NCI-H2029 (cell line): ENCODE results near the gene KLK10.

Source experiments
- DNase-seq: peaks from one replicate; lab custom pipeline; 2025; lab: John Stamatoyannopoulos, UW

KLK10 gene

DNA sequence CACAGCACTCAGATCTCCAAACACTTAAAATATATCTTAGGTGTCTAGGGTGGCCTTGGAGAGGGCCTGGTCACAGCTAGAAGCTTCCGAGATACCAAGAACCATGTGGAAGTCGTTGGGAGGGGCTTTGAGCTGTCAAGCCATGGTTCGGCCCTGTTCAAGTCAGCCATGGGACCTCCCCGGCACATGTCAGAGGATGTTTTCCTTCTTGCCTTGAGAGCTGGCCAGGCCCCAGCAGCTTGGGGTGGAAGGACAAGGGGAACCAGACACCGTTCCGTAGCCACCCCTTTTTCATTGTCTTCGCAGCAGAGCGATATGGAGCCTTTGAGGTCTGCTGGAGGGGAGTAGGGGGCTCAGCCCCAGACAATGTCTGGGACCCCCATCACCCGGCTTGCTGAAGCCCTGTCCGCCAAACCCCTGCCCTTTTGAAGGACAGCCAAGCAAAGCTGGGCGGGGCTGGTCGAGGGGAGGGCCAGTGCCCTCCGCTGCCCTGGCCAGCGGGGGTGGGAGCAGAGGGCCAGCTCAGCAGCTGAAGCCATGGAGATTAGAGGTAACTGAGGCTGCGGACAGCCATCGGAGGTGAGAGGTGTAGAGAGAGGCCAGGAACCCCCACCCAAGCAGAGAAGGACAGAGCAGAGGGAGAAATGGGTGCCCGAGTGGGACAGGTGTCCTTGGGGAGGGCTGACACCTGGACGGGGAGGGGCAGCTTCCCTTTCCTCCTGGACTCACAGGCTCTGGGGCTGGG, 6.5 kb upstream of the KLK10 start:
- DNase-seq, result peak; percentile 72

DNA sequence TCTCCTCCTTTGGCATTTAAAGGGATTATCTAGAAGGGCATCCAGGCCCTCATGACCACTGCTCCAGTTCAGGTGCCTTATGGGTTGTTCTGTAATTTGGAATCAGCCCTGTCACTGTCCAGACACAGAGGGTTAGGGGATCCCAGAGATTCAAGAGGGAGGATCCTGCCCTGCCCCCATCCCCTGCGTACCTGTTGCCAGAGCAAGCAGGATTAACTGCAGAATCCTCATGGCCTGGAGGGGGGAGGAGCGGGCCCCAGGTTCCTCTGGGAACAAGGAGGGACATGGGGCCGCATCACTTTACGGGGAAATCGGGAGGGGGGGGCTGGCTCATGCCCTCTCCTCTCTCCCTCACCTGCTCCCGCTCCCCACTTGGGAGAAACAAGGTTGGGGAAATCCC, 5.9 kb upstream of the KLK10 start:
- peak; percentile 73 for DNase-seq

GRCh38 chr19:51024924-51025323, 5.4 kb upstream of the KLK10 start:
- DNase-seq, result peak; percentile 90

DNA sequence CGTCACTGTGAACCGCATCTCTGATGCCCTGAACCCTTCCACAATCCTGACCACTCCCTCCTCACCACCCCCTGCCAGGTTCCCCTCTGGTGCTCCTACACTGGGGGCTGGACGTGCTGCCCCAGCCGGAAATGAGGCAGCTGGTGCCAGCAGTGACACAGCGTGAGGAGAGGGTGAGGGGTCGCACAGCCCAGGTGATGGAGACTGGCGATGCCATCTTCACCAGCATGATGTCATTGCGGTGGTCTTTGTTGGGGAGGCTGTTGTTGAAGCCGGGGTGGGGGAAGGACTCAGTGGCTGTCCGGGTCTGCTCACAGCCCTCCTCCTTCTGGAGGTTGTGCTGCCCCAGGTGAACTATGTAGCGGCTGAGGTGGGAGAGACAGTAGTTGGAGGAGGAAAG, 4.4 kb upstream of the KLK10 start:
- DNase-seq, result no peak

DNA sequence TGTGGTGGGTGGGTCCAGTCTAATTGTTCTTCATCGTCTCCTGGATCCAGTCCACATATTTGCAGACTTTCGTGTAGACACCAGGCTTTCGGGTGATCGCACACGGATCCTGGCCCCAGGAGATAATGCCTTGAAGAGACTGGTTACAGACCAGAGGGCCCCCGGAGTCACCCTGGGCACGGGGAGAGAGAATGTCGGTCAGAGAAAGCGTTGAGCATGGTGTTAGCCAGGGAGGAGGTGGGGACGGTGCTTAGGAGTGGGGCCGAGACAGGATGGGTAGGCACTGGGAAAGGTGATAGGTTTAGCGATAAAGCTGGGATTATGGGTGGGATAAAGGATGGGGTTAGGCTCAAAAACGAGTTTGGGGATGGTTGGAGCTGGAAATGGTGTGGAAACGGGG, 3.0 kb upstream of the KLK10 start:
- DNase-seq, result no peak

- peak; percentile 61 for DNase-seq
Measured at GRCh38 chr19:51020988-51021651, 1.6 kb upstream of the KLK10 start.

DNA sequence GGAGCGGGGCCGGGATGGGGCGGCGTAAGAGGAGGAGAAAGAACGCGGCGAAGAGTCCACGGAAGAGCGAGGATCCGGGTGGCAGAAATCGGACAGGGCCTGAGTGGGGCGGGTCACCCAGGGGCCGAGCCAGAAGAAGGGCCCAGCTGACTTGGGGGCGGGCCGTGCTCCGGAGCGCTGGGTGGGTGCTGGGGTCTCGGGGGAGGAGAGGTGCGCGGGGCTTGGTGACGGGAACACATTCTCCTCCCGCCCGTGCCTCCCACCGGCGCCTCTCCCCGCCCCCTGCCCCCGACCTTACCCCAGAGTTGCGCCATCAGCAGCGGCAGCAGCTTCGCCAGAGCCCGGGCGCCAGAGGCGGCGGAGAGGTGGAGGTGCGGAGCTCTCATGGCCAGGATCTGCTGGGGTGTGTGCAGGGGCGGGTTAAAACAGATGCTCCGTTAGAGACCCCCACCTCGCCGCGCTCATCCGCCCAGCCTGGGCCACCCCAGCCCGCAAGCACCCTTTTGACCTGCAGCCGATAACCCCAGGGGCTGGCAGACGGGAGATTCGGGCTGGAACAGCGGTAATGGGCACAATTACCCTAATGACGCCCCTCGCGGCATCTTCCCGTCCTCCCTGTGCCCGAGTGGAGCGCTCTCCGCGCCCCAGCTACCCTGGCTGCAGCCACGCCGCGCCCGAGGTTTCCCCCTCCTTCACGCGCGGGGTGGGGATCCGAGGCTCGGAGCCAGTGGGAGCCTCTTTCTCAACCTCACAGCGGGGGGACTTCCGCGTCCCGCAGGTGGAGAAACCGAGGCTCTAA, 565 bp downstream of the KLK10 start:
- DNase-seq, result no peak

GRCh38 chr19:51016798-51017683, 2.5 kb downstream of the KLK10 start:
- peak; percentile 65 for DNase-seq

DNA sequence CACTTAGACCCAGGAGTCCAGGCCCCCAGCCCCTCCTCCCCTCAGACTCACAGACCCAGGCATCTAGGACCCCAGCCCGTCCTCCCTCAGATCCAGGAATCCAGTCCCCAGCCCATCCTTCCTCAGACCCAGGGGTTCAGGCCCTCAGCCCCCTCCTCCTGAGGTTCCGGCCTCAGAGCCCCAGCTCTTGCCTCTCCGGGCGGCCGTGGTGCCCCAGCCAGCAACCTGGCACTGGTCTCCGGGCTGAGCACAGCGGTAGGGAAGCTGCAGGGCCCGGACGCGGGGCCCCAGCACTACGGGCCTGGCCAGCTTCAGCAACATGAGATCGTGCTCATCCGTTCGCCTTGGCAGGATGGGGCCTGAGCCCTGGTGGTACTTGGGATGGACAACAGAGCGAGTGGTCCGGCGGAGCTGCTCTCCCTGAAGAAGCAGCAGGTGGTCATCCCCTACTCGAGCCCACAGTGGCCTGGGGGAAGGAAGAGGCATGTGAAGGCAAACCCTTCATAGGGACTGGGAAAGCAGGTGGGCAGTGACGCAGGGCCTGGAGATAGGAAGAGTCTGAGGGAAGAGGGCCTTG, 3.7 kb downstream of the KLK10 start:
- no peak for DNase-seq

DNA sequence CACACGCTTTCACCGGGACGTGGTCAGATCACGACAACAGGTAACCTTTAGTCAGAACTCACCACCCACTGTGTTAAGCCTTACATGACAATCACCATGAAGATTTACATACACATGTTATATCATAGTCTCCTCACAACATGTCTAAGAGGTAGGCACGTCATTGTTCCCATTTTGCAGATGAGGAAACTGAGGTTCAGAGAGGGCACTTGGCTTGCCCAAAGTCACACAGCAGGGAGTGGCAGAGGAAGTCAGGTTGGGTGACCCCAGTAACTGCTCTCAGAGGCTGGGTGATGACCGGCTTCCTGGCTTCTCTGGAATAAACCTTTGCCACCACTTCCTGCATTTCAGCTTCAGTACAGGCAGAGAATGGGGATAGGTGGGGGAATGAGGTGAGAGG, 5.3 kb downstream of the KLK10 start:
- DNase-seq, result no peak

DNA sequence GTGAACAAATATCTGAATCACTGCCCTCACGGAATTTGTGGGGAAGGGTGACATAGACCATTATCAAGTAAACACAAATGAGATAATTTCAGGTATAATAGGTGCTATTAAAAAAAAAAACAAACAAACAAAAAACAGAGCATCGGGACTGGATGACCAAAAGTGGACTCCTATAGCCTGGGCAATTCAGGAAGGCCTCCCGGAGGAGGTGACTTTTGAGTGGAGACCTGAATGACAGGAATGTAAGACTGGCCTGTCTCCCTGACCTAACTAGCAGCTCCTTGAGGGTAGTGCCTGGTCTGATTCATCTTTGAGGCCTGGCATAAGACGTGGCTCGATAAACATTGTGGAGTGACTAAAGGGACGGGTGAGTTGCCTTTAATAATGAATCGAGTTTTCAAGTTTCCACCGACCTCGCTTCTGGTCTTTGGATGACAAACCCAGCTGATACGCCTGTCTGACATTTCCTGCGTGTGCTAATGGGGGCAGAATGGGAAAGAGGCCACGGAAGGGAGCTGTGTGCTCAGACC, 6.8 kb downstream of the KLK10 start:
- DNase-seq, result no peak

DNA sequence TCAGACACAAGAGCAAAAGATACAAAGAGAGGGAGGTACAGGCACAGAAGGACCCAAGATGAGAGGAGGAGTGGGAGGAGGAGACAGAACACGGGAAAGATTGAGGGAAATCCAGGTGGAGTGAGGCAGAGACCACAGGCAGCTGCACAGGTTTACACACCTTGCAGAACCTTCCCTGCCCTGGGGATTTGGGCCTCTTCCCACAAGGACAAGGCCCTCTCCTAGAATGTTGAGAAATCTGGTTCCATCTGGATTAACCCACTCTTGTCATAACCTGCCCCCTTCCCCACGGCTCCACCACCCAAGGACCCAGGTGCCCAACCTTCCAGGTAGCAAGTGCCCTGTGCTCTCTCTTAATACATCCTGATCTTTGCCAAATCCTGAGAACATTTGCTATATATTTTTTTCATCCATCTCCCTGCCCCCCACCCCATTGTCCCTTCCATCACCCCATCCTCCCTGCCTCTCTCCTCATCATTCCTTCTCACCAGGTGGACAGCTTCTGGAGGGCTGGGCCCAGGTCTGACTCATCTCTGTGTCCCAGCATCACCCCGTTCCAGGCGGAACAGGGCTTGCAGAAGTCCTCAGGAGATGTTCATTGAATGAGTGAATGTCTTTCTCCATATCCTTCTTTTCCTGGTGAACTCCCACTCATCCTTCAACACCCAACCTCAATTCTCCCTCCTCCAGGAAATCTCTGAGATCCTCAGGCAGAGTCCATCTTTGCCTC, 9.3 kb downstream of the KLK10 start:
- no peak for DNase-seq

DNA sequence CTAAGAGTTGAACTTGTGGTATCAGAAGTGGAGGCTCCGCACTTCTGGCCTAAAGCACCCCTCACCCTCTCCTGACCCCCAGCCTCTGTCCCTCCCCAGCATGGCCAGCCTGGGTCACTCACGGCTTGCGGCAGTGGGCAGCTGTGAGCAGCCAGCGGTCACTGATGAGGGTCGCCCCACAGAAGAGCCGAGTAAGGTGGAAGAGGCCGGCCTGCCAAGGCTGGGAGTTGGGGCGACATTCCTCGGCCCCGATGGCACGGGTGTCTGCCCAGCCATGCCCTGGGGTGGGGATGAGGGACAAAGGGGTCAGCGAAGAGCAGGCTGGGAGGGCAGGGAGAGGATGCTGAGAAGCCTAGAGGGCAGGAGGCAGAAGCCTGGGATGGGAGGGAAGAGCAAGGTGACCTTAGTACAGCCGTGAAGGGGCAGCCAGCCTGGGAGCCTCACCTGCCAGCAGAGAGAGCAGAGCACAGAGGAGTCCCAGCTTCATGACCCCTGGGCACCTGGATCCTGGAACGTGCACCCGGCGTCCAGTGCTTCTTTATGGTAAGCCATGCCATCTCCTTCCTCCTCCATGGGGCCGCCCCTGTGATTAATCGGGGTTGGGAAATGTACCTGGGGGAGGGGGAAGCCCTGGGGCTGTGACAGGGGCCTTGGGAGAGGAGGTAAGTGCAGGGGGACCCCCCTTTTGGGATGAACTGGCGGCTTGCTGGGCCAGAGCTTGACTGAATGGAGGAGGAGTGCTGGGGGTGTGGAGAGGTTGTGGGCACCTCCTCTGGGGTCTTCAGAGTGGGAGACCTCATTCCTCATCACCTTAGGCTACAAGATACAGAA, 10.2 kb downstream of the KLK10 start:
- no peak for DNase-seq

DNA sequence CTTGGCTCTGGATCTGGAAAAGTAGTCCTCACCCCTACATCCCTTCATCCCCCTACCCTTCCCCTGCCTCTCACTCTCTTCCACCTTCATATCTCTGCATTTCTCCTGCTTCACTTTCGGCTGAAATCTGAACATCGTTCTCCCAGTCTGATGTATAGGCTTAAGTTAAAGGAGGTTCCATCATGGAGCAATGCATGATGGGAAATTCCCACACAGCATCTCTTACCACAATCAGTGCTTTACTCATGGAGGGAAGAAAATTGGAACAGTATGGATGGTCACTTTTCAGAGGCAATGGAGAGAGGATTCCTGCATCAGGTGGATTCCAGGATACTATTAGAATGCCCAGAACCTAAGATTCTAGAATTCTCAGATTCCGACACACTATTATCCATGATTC, 12.0 kb downstream of the KLK10 start:
- no peak for DNase-seq

DNA sequence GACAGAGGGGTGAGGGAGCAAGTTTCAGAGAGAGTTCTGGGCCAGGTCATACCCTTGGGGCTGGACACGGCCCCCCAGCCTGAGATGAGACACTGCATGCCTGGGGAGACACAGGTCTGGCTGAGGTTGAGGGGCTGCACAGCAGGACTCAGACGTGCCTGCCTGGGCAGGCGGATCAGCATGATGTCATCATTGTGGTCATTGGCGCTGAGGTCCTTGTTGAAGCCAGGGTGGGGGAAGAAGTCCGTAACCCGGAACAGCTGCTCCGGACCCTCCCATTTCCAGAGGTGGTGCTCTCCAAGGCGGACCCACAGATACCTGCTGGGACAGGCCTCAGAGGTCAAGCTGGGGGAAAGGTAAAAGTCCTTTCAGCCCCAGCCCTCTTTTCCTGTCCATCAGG, 13.1 kb downstream of the KLK10 start:
- no peak for DNase-seq

GRCh38 chr19:51005248-51005647, 14.3 kb downstream of the KLK10 start:
- no peak for DNase-seq

GRCh38 chr19:51003316-51003715, 16.2 kb downstream of the KLK10 start:
- DNase-seq, result no peak

GRCh38 chr19:51002542-51003311, 16.8 kb downstream of the KLK10 start:
- peak; percentile 47 for DNase-seq

- no peak for DNase-seq
Measured at GRCh38 chr19:51002089-51002532, 17.4 kb downstream of the KLK10 start.
